HG03354 (cell line): ENCODE measurements around the gene GTPBP3.

ENCODE experiments used
- ATAC-seq: cut with Tn5 transposase; IDR thresholded peaks from one replicate; pipeline ENCODE4 v1.9.1; 2021; ENCODE audit warnings: mild to moderate bottlenecking; ENCODE audit not compliant: unreplicated experiment, poor library complexity, severe bottlenecking

Gene GTPBP3

DNA sequence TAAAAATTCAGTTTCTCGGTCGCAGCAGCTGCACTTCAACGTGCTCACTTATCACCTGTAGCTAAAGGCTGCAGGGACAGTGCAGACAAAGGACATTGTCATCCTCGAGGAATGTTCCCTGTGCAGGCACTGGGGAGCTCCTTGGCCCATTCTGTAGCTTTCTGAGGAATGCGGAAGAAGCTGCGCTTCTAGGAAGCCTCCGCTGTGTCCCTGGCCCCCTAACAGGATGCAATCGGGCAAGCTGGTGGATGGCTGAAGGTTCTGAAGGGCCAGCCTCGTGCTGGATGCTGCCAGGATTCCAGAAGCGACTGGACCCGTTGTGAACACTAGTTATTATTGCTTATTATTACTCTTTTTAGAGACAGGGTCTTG is 10.8 kb upstream of the GTPBP3 start:
- no peak for ATAC-seq

DNA sequence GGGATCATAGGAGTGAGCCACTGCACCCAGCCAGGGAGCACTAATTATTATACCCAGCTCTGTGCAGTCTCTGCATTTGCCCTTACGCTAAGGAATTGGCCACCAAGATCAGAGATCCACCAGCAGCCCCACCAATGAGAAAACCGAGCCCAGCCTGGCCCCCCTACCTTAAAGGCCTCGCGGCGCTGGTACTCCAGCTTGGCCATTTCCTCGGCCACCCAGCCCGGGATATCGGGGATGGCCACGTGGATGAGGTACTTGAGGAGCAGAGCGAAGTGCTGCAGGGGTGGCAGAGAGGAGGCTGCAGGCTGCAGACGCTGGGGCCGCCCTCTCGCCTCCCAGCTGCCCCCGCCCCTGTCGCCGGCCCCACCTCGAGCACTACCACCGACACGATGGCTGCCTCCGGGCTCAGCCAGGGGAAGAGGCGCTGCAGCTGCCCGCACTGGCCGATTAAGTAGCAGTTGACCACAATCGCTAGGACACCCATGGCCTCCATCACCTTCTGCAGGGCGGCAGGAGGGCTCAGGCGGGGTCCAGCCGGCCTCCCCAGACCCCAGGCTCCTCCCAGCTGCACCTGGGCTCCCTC is 10.2 kb upstream of the GTPBP3 start:
- no peak for ATAC-seq

DNA sequence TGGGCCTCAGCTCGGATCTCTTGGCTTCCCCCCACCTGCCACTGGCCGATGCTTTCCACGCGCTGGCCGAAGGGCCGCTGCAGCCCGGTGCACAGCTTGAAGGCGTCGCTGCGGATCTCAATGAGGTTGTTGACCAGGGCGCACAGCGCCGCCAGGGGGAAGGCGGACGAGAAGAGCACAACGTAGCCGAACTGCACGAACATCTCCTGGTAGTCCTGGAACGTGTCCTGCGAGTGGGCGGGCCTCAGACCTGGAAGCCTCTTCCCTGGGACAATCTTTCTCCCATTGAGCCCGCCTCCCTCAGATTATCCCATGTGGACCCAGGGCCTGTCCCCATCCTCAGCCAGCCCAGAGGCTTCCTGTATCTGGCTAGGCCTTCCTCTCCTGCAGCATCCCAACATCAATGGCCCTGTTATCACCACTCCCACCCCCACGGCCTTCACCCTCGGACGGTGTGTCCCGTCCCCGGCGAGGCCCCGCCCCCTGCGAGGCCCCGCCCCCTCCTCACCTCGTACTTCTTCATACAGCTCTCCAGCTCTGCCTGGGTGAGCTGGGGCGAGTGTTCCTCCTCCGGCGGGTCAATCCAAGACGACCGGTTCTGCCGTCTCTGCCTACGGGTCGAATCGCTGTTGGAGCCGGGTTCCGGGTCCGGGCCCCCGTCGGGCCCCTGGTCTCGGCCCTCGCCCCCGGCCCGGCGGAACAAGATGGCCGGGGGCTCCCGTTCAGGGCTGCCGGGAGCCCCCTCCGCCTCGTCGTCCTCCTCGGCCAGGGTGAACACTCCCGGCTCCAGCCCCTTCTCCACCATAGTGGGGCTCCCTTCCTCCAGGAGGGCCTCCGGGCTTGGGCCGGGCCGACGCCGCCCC is 9.5 kb upstream of the GTPBP3 start:
- ATAC-seq, result no peak

DNA sequence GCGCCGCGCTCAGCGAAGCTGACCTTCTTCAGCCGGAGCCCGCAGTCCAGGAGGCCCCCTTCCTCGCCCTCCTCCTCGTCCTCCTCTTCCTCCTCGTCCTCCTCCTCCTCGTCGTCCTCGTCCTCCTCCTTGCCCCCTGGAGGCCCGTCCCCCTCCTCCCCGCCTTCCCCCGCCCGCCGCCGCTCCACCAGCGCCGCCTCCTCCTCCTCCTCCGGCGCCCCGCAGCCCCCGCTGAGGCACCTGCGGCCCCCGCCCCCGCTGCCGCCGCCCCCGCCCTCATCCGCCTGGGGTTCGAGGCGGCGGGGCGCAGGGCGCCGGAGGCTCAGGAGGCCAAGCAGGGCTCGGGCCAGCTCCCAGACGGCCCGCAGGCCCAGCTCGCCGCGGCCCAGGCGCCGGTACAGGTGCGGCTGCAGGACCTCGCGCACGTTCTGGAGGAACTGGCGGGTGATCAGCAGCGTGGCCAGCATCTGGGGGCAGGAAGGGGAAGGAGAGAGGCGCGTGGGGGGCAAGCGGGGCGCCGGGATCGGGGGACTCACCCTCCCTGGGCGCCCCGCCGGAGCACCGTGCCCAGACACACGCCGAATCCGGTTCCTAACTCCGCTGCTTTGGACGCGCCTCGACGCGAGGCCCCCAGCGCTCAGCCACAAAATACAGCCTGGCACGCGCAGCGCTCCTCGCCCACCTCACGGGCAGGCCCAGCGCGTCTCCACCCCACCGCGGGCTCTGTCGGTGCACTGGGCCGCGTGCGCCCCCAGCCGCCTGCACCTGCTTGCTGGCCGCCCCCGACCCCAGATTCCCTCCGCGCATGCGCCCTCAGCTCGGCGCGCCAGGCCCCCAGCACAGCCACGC is 8.6 kb upstream of the GTPBP3 start:
- no peak for ATAC-seq

DNA sequence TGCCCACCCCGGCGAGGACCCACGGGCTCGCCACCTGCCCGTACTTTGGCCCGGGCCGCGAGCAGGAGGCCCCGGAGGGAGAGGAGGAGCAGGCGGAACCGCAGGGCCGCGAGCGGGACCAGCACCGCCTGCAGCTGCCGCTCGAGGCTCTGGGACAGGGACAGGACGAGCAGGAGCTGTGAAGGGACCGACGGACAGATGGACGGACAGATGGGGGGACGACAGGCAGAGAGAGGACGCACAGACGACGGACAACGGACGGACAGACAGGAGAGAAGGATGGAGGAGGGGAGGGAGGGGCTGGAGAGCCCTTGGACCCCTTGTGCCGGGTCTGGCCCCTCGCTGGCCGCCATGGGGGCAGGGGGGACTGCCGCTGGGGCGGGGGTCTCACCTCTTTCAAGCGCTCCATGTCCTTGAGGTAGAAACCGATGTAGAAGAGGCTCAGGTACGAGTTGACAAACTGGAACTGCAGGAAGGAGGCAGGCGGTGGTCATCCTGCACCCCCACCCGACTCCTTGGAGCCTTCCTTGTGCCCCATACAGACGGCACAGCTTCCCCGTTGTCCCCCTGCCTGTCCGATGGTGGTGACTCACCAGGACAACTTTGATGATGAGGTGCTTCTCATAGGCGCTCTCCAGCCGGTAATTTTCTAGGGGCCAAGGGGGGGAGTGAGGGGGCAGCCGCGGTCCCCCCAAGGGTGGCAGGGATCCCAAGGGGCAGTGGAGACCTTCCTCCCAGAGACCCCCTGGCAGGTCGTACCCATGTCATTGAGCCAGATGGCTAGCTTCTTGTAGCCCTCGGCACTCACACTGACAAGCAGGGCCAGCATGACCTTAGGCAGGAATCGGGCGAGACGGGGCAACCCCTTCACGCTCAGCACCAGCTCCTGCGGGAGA is 7.7 kb upstream of the GTPBP3 start:
- ATAC-seq, result no peak

DNA sequence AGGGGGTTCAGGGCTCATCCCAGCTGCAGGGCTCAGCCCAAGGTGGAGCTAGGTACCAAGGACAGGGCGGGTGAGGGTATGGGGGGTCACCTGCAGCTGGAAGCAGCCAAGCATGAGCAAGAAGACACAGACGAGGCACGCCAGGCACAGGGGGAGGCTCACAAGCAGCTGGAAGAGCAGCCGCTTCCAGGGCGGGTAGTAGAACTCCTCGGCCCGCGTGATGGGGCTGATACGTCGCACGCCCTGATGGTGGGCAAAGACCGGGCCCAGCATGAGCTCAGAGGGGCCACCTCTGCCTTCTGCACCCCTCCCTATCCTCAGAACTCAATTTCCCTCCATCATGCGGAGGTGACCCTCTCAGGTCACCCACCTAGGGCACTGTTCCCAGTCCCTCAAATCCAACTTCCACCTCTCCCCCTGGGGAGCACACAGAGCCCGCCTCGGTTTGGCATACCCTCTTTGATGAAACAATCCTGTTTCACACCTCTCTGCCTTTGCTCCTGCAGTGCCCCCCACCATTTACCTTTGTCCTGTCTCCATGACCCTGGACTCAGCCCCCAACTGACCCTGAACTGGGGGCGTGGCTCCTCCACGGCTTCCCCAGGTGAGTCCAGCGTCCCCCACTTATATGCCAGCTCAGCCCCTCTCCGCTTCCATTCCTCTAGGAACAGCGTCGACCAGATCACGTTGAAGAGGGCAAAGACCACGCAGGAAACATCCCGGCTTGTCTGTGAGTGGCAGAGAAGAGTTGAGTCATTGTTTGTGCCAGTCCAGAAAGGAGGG is 6.9 kb upstream of the GTPBP3 start:
- no peak for ATAC-seq

DNA sequence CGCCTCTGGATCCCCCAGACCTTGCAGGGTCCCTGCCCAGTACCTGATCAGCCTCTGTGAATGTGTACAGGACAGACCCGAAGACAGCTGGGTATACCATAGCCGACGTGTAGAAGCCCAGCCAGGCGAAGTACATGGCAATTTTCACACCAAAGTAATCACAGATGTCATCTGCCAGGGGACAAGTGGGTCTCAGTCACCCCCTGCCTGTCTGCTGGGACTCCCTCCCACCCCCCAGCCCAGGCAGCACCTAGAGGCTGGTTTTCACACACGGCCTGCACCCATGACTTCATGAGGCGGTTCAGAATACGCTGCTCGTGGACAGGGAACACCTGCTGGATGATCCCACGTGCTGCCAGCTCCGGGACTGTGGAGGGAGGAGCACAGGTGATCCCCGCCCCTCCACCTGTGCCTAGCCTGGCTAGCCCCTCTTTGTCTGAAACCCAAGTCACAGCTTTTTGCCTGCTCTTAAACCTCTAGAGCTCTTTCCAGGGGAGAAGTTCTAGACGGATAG is 6.3 kb upstream of the GTPBP3 start:
- ATAC-seq, result no peak

DNA sequence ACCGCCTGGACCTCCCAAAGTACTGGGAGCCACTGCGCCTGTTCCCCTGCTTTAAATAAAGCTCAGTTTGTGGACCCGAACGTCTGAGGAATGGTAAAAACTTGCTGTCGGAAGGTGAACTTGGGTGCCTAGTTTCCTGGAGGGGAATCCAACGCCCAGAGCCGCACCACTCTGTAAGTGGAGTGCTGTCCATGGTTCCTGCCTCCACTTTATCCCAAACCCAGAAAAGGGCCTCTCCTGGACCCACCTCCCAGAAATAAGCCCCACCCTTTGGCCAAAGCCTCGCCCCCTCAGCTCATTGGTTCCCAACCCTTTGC is 5.0 kb upstream of the GTPBP3 start:
- ATAC-seq, result no peak

DNA sequence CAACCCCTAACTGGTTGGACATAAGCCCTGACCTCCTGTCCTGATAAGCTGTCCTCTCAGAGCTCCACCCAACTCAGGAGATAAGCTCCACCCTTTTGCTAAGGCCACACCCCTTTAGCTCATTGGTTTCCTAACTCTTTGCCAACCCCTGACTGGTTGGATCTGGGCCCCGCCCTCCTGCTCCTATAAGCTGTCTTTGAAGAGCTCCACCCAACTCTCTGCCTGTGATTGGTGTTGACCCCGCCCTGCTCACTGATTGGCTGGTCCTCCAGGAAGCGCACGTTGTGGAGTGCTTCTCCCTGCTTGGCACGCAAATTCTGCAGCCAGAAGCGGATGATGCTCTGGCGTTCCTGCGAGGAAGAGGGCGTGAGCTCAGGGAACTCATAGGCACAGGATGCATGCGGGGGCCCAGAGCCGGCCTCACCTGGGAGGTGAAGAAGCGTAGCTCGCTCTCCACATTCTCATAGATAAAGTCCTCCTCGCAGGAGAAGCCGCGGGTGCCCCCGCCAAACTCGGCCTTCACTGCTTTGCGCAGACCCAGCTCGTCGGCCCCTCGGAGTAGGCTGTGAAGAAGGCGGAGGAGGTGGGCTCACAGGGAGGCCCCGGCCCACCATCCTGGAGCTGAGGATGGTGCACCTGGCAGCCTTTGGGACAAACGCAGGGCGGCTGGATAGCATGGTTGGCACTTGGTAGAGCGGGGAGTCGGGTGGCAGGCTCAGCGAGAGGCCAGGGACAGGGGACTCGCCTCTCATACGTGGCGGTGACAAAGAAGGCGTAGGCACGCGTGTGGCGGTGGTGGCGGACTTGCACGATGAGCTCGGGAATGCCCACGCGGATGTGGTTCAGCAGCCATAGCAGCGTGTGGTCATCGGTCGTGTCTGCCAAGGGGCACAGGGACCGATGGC is 4.4 kb upstream of the GTPBP3 start:
- ATAC-seq, result no peak

DNA sequence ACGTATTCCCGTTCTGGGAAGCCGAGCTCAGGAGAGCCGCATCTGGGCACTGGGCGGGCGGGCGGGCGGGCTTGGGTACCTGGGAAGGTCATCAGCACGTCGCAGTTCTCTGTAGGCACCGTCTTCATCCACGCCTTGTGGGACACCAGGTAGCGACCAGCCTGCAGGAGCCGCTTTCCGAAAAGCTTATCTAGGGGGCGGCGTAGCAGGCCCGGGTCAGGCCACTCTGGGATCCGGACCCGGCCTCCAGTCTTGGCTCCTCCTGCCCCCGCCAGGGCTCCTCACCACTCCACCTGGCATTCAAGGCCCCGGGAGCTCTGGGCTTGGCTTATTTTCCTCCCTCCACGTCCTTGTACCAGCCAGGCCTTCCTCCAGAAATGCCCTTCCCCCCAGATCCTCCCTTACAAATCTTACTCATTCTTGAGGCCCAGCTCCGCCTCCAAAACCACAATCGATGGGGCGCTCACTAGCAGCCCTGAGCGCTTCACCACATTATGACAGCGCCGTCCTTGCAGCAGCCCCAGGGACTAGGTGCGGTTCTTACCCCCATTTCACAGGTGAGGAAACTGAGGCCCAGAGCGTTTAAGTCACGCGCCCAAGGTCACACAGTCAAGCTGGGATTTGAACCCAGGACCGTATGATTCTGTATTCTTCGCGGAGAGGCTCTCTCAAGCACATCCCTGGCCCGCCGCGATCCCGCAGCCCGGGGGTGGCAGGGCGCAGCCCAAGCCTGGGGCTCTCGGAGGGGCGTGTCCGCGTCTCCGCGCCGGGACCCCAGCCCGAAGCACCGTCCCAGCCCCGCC is 3.5 kb upstream of the GTPBP3 start:
- ATAC-seq, result no peak

DNA sequence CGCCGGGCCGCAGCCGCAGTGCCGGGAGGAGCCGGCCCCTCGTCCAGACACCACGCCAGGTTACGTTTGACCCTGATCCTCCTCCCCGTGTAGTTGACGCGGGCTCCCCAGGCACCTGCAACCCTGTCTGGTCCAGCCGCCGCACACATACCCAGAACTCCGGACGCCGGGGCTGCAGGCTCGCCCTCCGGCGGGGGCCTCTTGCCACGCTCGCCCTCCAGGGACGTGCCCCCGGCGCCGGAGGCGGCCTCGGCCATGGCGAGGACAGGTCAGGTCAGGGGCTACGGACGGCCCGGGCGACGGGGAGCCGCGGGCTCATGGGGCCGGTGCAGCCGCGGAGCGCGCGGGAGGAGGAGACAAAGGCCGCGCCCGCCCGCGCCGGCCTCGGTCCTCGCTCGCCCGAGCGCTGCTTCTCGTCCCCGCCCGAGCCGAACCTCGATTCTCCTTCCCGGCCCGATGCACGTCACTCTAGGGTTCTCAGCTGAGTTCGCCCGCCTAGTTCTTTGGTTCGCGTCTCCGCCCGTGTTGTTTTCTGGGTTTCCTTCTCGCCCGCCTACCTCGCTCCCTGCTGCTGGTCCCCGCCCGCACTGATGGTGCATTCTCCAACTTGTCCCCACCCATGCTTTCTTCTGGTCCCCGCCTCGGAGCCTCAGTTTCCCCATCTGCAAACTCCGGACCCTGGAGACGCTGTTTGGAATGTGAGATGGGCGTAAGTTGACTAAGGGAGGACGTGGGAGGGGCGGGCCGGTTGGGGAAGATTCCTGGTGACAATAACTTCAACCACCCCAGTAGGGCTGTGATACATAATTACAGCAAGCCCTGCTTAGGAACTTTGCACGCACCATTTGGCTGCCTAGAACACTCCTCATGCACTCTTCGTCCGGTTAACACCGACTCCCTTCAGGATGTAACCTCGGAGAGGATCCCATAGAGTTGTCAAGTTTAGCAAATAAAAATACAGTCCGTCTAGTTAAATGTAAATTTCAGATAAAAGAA is 2.6 kb upstream of the GTPBP3 start, which contains the start of gene ANO8:
TSS of gene ANO8 (minus strand) at position 442 of the 996 bp plus-strand sequence. CDS start at position 257, 185 bp downstream.
- peak; percentile 56 for ATAC-seq

DNA sequence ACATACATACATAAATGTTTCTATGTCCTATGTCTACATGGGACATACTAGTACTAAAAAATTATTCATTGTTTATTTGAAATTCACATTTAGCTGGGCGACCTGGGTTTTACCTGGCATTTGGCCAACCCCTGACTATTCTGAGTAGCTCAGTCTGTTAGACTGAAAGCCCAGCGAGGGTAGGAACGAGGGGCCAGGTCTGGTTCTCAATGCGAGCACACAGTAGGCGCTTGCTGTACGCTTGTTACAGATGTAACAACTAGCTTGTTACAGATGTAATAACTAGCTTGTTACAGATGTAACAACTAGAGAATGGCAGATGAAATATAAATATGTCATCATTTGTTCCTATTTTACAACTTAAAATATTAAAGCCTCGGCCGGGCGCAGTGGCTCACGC is 1.8 kb upstream of the GTPBP3 start:
- no peak for ATAC-seq

DNA sequence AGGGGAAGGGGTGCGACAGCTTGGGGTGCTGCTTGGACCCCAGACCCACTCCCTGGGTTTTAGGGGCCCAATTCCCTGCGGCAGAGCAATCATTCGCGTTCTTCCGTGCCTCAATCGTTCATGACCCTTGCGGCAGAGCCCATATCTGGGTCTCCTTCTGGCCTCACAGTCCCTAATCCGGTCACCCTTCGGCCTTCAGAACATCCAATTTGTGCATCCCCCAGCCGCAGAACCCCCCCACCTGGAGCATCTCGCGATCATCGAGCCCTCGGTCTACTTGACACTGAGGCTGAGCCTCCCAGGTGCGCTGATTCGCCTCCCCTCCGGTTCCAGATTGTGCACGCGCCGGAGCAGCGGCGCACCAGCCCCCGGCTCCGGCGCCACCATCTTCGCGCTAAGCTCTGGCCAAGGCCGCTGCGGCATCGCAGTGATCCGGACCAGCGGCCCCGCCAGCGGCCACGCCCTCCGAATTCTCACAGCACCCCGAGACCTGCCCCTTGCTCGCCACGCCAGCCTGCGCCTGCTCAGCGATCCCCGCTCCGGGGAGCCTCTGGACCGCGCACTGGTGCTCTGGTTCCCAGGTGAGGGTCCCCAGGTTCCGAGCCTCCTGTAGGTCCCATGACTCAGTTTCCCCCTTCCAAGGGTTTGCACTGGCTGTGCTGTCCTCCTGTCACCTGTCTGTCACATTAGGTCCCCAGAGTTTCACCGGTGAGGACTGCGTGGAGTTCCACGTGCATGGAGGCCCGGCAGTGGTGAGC is 501 bp downstream of the GTPBP3 start:
- no peak for ATAC-seq

DNA sequence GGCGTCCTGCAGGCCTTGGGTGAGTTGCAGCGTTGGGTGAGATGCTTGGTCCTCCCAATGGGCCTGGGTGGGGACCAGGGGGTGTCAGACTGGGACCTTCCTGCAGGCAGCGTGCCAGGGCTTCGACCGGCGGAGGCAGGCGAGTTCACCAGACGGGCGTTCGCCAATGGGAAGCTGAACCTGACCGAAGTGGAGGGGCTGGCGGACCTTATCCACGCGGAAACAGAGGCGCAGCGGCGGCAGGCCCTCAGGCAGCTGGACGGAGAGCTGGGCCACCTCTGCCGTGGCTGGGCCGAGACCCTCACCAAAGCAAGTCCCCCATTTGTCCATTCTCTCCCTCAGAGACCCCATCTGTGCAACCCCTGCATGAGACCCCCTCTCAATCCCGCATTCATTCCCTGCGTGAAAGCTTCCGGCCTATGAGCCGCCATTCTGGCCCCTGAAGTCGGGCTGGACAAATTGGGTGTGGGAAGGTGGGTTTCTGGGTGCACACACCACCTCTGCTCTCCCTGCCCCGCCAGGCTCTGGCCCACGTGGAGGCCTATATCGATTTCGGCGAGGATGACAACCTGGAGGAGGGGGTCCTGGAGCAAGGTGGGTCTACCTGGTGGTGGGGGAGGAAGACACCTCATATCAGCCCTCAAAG is 1.2 kb downstream of the GTPBP3 start:
- no peak for ATAC-seq
